Left lobe of liver (tissue), 2 donors: ENCODE measurements around the gene BRINP2. TPM values are rescaled to one million over a fixed set of nuclear protein-coding genes. Genes with fewer than 3 reads are reported as not detected.

Experiments
- ATAC-seq: fragments of 200-7000 bp; cut with Tn5 transposase; one replicate; pipeline ENCODE4 v1.9.1; 2020; ENCODE audit warnings: mild to moderate bottlenecking, moderate library complexity
- DNase-seq: peaks from one replicate; pipeline ENCODE4 v3.0.0-alpha.2; 2020; ENCODE audit warnings: low spot score
- total RNA-seq: library from RNA; stranded (reverse); gene quantifications from one replicate; pipeline ENCODE4 v1.2.1, GENCODE V29; 2021
- donor health status: DM: no; HTN: no; CAD: no; lungs with moderate emphysema.
- donor health status: DM: no; HTN: yes; CAD: no.

BRINP2 gene
- total RNA-seq, 1 donor from 2014 or later, result 0.23 TPM

GRCh38 chr1:177163844-177164379, 6.8 kb upstream of the BRINP2 start:
- ATAC-seq, result no peak
- no peak for DNase-seq

- DNase-seq, result no peak
- no peak for ATAC-seq
These were observed 6.2 kb upstream of the BRINP2 start, which contains the start of gene ASTN1 for GRCh38 chr1:177164380-177165068. Gene ASTN1 (minus strand): TSS chr1:177164712. CDS start chr1:177164676, 36 bp downstream.

GRCh38 chr1:177165069-177165439, 5.7 kb upstream of the BRINP2 start:
- no peak for DNase-seq
- ATAC-seq, result no peak

- peak; percentile 46 for ATAC-seq
- DNase-seq, result no peak
These were observed 872 bp downstream of the BRINP2 start for GRCh38 chr1:177171536-177172123.

GRCh38 chr1:177172272-177172671, 1.5 kb downstream of the BRINP2 start:
- ATAC-seq (no peak), DNase-seq (no peak)

- no peak for ATAC-seq
These were observed 2.1 kb downstream of the BRINP2 start for GRCh38 chr1:177172866-177173265.

GRCh38 chr1:177173976-177174375, 3.2 kb downstream of the BRINP2 start:
- ATAC-seq, result no peak
- DNase-seq, result no peak

More at GRCh38 chr1:177172866-177173265, 2.1 kb downstream of the BRINP2 start:
- no peak for DNase-seq

GRCh38 chr1:177174921-177175634, 4.3 kb downstream of the BRINP2 start:
- no peak for DNase-seq
- ATAC-seq, result no peak

GRCh38 chr1:177181280-177181630, 10.5 kb downstream of the BRINP2 start:
- ATAC-seq (peak; percentile 32), DNase-seq (no peak)

- peak; percentile 98 for ATAC-seq
These were observed 11.0 kb downstream of the BRINP2 start for GRCh38 chr1:177181631-177182291.

GRCh38 chr1:177183836-177184235, 13.1 kb downstream of the BRINP2 start:
- no peak for DNase-seq
- ATAC-seq, result no peak

More at GRCh38 chr1:177181631-177182291, 11.0 kb downstream of the BRINP2 start:
- DNase-seq, result peak; percentile 56

- DNase-seq, result no peak
- ATAC-seq, result no peak
These were observed 14.5 kb downstream of the BRINP2 start for GRCh38 chr1:177185209-177185608.

- ATAC-seq (peak; percentile 16), DNase-seq (no peak)
These were observed 15.9 kb downstream of the BRINP2 start for GRCh38 chr1:177186639-177187038.

- ATAC-seq (no peak), DNase-seq (no peak)
These were observed 19.7 kb downstream of the BRINP2 start for GRCh38 chr1:177190308-177190970.

- DNase-seq, result no peak
- no peak for ATAC-seq
These were observed 27.5 kb downstream of the BRINP2 start for GRCh38 chr1:177198243-177198642.

GRCh38 chr1:177200290-177200689, 29.5 kb downstream of the BRINP2 start:
- no peak for ATAC-seq

GRCh38 chr1:177206831-177207355, 36.1 kb downstream of the BRINP2 start:
- DNase-seq (no peak), ATAC-seq (no peak)

More at GRCh38 chr1:177200290-177200689, 29.5 kb downstream of the BRINP2 start:
- no peak for DNase-seq

GRCh38 chr1:177208920-177209319, 38.2 kb downstream of the BRINP2 start:
- no peak for ATAC-seq
- no peak for DNase-seq

- peak; percentile 53 for ATAC-seq
- DNase-seq, result peak; percentile 49
These were observed 38.6 kb downstream of the BRINP2 start for GRCh38 chr1:177209357-177209756.

GRCh38 chr1:177210071-177210470, 39.3 kb downstream of the BRINP2 start:
- ATAC-seq, result peak; percentile 82
- DNase-seq, result no peak
